IMR-90 (cell line): ENCODE measurements around the gene CDCP2. TPM values are rescaled to one million over a fixed set of nuclear protein-coding genes. Genes with fewer than 3 reads are reported as not detected.

ENCODE experiments used
- ATAC-seq: fragments of 200-7000 bp; cut with Tn5 transposase; 2 replicates; pipeline ENCODE4 v1.9.1; 2020; ENCODE audit warnings: low read depth, mild to moderate bottlenecking, moderate library complexity
- BruUV-seq: library from RNA; stranded (reverse); fragments of 400-500 nt; replicated peaks from 2 replicates; lab custom pipeline; 2021; lab: Mats Ljungman, UMichigan
- CTCF ChIA-PET: fragments of 300-600 bp; formaldehyde crosslinking; extraction: SDS; loops from one replicate; lab custom pipeline; 2021; ENCODE audit warnings: antibody characterized with exemption; lab: Yijun Ruan, JAX
- POLR2A ChIA-PET: fragments of 300-600 bp; sonication (Branson Sonifier 250); formaldehyde crosslinking; loops from one replicate; lab custom pipeline; 2022; ENCODE audit warnings: antibody characterized with exemption; ENCODE audit not compliant: unreplicated experiment; lab: Charles Lee
- DNase-seq: peaks from one replicate; pipeline ENCODE4 v3.0.0; 2013
- H2AFZ ChIP-seq: replicated peaks from 2 replicates; pipeline ENCODE3; 2013; ENCODE audit warnings: low read length, mild to moderate bottlenecking; ENCODE audit not compliant: poor library complexity
- H2AK5ac ChIP-seq: 2 replicates; pipeline ENCODE4 v1.6.1; 2013; ENCODE audit warnings: low read depth, low read length, inconsistent platforms
- H2AK9ac ChIP-seq: replicated peaks from 2 replicates; pipeline ENCODE3; 2013; ENCODE audit warnings: mild to moderate bottlenecking, low read depth, low read length, moderate library complexity; ENCODE audit not compliant: poor library complexity
- H2BK120ac ChIP-seq: 2 replicates; pipeline ENCODE4 v1.6.1; 2013; ENCODE audit warnings: low read depth, low read length, inconsistent platforms
- H2BK15ac ChIP-seq: 3 replicates; pipeline ENCODE4 v1.6.1; 2013; ENCODE audit warnings: low read depth, low read length, inconsistent platforms
- H2BK20ac ChIP-seq: 2 replicates; pipeline ENCODE4 v1.6.1; 2013; ENCODE audit warnings: low read depth, mild to moderate bottlenecking, inconsistent platforms, low read length, moderate library complexity
- H2BK5ac ChIP-seq: 2 replicates; pipeline ENCODE4 v1.6.1; 2013; ENCODE audit warnings: mild to moderate bottlenecking, low read depth, low read length, inconsistent platforms; ENCODE audit not compliant: poor library complexity, severe bottlenecking
- H3K14ac ChIP-seq: replicated peaks from 2 replicates; pipeline ENCODE4 v1.6.1; 2013; ENCODE audit warnings: low read depth, low read length, inconsistent platforms
- H3K18ac ChIP-seq: 2 replicates; pipeline ENCODE4 v1.6.1; 2013; ENCODE audit warnings: low read depth, low read length, control low read depth
- H3K23ac ChIP-seq: 2 replicates; pipeline ENCODE4 v1.6.1; 2013; ENCODE audit warnings: low read depth, low read length, inconsistent platforms
- H3K27ac ChIP-seq: 2 replicates; pipeline ENCODE4 v1.5.1; 2013; ENCODE audit warnings: mild to moderate bottlenecking, control low read depth, low read length; ENCODE audit not compliant: insufficient read depth
- H3K27me3 ChIP-seq: 2 replicates; pipeline ENCODE4 v1.6.1; 2013; ENCODE audit warnings: low read length; ENCODE audit not compliant: control insufficient read depth, insufficient read depth
- H3K36me3 ChIP-seq: 2 replicates; pipeline ENCODE4 v1.6.1; 2013; ENCODE audit warnings: low read length, mixed read lengths; ENCODE audit not compliant: control insufficient read depth, insufficient read depth
- H3K4ac ChIP-seq: 2 replicates; pipeline ENCODE4 v1.6.1; 2013; ENCODE audit warnings: low read depth, low read length, inconsistent platforms
- H3K4me1 ChIP-seq: 2 replicates; pipeline ENCODE4 v1.6.1; 2013; ENCODE audit warnings: low read length, mixed read lengths; ENCODE audit not compliant: control insufficient read depth, insufficient read depth
- H3K4me2 ChIP-seq: 2 replicates; pipeline ENCODE4 v1.6.1; 2013; ENCODE audit warnings: low read depth, mild to moderate bottlenecking, control low read depth, low read length, moderate library complexity
- H3K4me3 ChIP-seq: 2 replicates; pipeline ENCODE4 v1.5.1; 2013; ENCODE audit warnings: low read depth, mild to moderate bottlenecking, control low read depth, low read length, moderate library complexity; ENCODE audit not compliant: insufficient read depth
- H3K56ac ChIP-seq: 2 replicates; pipeline ENCODE4 v1.6.1; 2013; ENCODE audit warnings: low read length, inconsistent platforms; ENCODE audit not compliant: insufficient read depth; ENCODE audit errors: extremely low read depth
- H3K79me1 ChIP-seq, 2 experiments: 2 replicates each; pipeline ENCODE4 v1.6.1; 2013; ENCODE audit warnings: low read length in 2 of 2, inconsistent platforms in 1 of 2, low read depth in 1 of 2
- H3K9ac ChIP-seq: 2 replicates; pipeline ENCODE4 v1.6.1; 2013; ENCODE audit warnings: low read depth, low read length, control low read depth
- H3K9me1 ChIP-seq: 2 replicates; pipeline ENCODE4 v1.6.1; 2013; ENCODE audit warnings: low read length, inconsistent platforms; ENCODE audit not compliant: insufficient read depth
- H3K9me3 ChIP-seq: 2 replicates; pipeline ENCODE4 v1.6.1; 2013; ENCODE audit warnings: low read length; ENCODE audit not compliant: control insufficient read depth, insufficient read depth
- H4K20me1 ChIP-seq: 2 replicates; pipeline ENCODE4 v1.6.1; 2013; ENCODE audit warnings: low read length, inconsistent platforms; ENCODE audit not compliant: insufficient read depth
- H4K5ac ChIP-seq: 2 replicates; pipeline ENCODE4 v1.6.1; 2013; ENCODE audit warnings: mild to moderate bottlenecking, low read depth, low read length, control low read depth
- H4K8ac ChIP-seq, 2 experiments: 2 replicates each; pipeline ENCODE4 v1.6.1; 2013; ENCODE audit warnings: low read depth in 2 of 2, low read length in 2 of 2, control low read depth in 1 of 2, inconsistent platforms in 1 of 2
- H4K91ac ChIP-seq: 2 replicates; pipeline ENCODE4 v1.6.1; 2013; ENCODE audit warnings: low read depth, low read length, inconsistent platforms; ENCODE audit not compliant: insufficient read depth
- CEBPB ChIP-seq: IDR thresholded peaks from 2 replicates; pipeline ENCODE4 v1.6.1; 2012; ENCODE audit warnings: low read depth, low read length, improper control_type of control experiment
- CTCF ChIP-seq: conservative IDR thresholded peaks from 2 replicates; pipeline ENCODE4 v1.5.1; 2012; ENCODE audit warnings: mild to moderate bottlenecking, low read depth, low read length, improper control_type of control experiment
- FOS ChIP-seq: fragments of 150-350 bp; IDR thresholded peaks from 2 replicates; pipeline ENCODE4 v1.6.1; 2016; ENCODE audit warnings: low read depth, low read length
- WGBS, 2 experiments: methylation state at CpG; one replicate each; pipeline versions ENCODE4 v1.1.5 to v1.1.7; 2013; ENCODE audit warnings: missing lambda C conversion rate in 2 of 2; ENCODE audit not compliant: insufficient read length in 1 of 2; ENCODE audit errors: extremely low coverage in 2 of 2; 5-methylcytosine and 5-hydroxymethylcytosine counted together
- dilution Hi-C: fragments of 300-500 bp; cut with HindIII; formaldehyde crosslinking; loops from one replicate; pipeline ENCODE4 v1.14.3; 2018; ENCODE audit warnings: low sequenced_read_pairs; ENCODE audit not compliant: unreplicated experiment
- in situ Hi-C: fragments of 300-500 bp; cut with MboI; formaldehyde crosslinking; loops from 3 replicates; pipeline ENCODE4 v1.14.3; 2019; ENCODE audit warnings: low sequenced_read_pairs, inconsistent platforms, mixed read lengths
- intact Hi-C: fragments of 100-400 bp; cut with micrococcal nuclease; formaldehyde crosslinking; loops from 2 replicates; pipeline ENCODE4 v1.10.0; 2022
- polyA plus RNA-seq, 3 experiments: library from polyadenylated mRNA; depleted of rRNA; stranded (reverse); fragments of >200 nt; gene quantifications; 2 replicates each; pipeline ENCODE4 v1.2.3, GENCODE V29; 2012; ENCODE audit warnings: low replicate concordance in 1 of 3
- total RNA-seq: library from RNA; depleted of rRNA; stranded (reverse); fragments of >200 nt; gene quantifications from 2 replicates; pipeline ENCODE4 v1.2.3, GENCODE V29; 2012

CDCP2 gene
- total and polyA plus RNA-seq, 2 of the 4 experiments (the other 2 are of a cell fraction), result not detected

- TF ChIP-seq CEBPB, result peak; percentile 7; the same call in 1 of the 2 replicates
These were observed 34.1 kb downstream of the CDCP2 start (continued) for GRCh38 chr1:54118704-54119103.

GRCh38 chr1:54117815-54118563 lies 34.8 kb downstream of the CDCP2 start:
- H4K91ac ChIP-seq, result peak overlapping the region; percentile 60
- no peak overlapping the region; the same call in 1 of the 2 replicates for H3K27ac ChIP-seq
- peaks cover 0 to 6% of the 10 kb centered on the region in 2 experiments; a peak in 1 of 4 replicates for H3K79me1 ChIP-seq
- peak overlapping the region; percentile 40 for H2BK5ac ChIP-seq
- no peak overlapping the region for H3K18ac ChIP-seq
- CTCF ChIA-PET, result interaction anchor here (0.7 to 1.4 kb wide), 2 partner anchors 55 to 371 kb away, joined by 3 to 5 read pairs; no protein-coding TSS in a partner anchor
- BruUV-seq, result no TSS peak
- no peak overlapping the region for H3K4me3 ChIP-seq
- H2AK5ac ChIP-seq, result peak overlapping the region; percentile 56; the same call in 1 of the 2 replicates
- H3K4me1 ChIP-seq, result peaks cover 13% of the 10 kb centered on the region
- no peak overlapping the region for H3K56ac ChIP-seq
- H3K36me3 ChIP-seq, result no peaks in the 10 kb centered on the region
- H3K9ac ChIP-seq, result no peak overlapping the region
- H3K9me3 ChIP-seq, result no peaks in the 10 kb centered on the region
- peak overlapping the region; percentile 69 for H3K23ac ChIP-seq
- peaks cover 33% of the 10 kb centered on the region for H3K9me1 ChIP-seq
- POLR2A ChIA-PET, result no interaction called here
- ATAC-seq, result no peak
- DNase-seq, result peak; percentile 40
- H3K27me3 ChIP-seq, result no peaks in the 10 kb centered on the region; the same call in 1 of the 2 replicates
- peak overlapping the region; percentile 72; the same call in 2 of the 3 replicates for H2BK15ac ChIP-seq
- no peak overlapping the region for H4K5ac ChIP-seq
- peak overlapping the region; percentile 88 for H3K4ac ChIP-seq
- no peak overlapping the region for H3K4me2 ChIP-seq
- intact Hi-C loops (no loop called here), in situ Hi-C loops (no loop called here), dilution Hi-C loops (no loop called here)
- WGBS, 2 experiments, result 70% methylated on average over 8 of the region's 11 CpGs; no CpG with 5 or more reads in 1 of the 2 experiments
- no peaks in the 10 kb centered on the region for H4K20me1 ChIP-seq
- TF ChIP-seq CTCF (no peak), FOS (no peak; the same call in 1 of the 2 replicates)
- peak overlapping the region; percentile 70; the same call in 1 of the 2 replicates for H2BK20ac ChIP-seq
- peak overlapping the region; percentile 93 for H2BK120ac ChIP-seq
- peak overlapping the region; percentile 74 for H2AK9ac ChIP-seq
- H3K14ac ChIP-seq, result peak overlapping the region; percentile 82
- peak overlapping the region; percentile 89 for H2AFZ ChIP-seq
- peak overlapping the region in 1 of 2 experiments; percentile 48; a peak in 1 of 4 replicates for H4K8ac ChIP-seq
